GM12878 (cell line): Measurements from ENCODE around the gene PARPBP. TPM values are rescaled to one million over a fixed set of nuclear protein-coding genes. Genes with fewer than 3 reads are reported as not detected.

Source experiments
- ATAC-seq: fragments of 200-7000 bp; cut with Tn5 transposase; 3 replicates; pipeline ENCODE4 v1.9.1; 2020; ENCODE audit warnings: mild to moderate bottlenecking, moderate library complexity
- BruUV-seq: library from RNA; stranded (reverse); fragments of 400-500 nt; replicated peaks from 2 replicates; lab custom pipeline; 2021; lab: Mats Ljungman, UMichigan
- CTCF ChIA-PET: fragments of 300-600 bp; sonication (Branson Sonifier 250); formaldehyde crosslinking; extraction: SDS; loops from one replicate; lab custom pipeline; 2021; ENCODE audit warnings: inconsistent platforms; lab: Yijun Ruan, JAX
- POLR2A ChIA-PET: fragments of 350-600 bp; formaldehyde crosslinking; extraction: SDS; loops from one replicate; lab custom pipeline; 2021; ENCODE audit warnings: inconsistent platforms; lab: Charles Lee
- RAD21 ChIA-PET: fragments of 300-600 bp; sonication (Branson Sonifier 250); formaldehyde crosslinking; loops from one replicate; lab custom pipeline; 2023; ENCODE audit warnings: antibody characterized with exemption; ENCODE audit not compliant: unreplicated experiment; lab: Charles Lee
- SMC1A ChIA-PET: fragments of 300-600 bp; sonication (Branson Sonifier 250); formaldehyde crosslinking; loops from one replicate; lab custom pipeline; 2023; ENCODE audit not compliant: unreplicated experiment, uncharacterized antibody; lab: Charles Lee
- DNase-seq: peaks from one replicate; pipeline ENCODE4 v3.0.0-alpha.2; 2011; ENCODE audit warnings: low read depth, low spot score
- FAIRE-seq: peaks from 3 replicates; lab custom pipeline; 2011; peaks lifted over from hg19 to GRCh38; lab: Jason Lieb, UNC
- H2AFZ ChIP-seq: 2 replicates; pipeline ENCODE4 v1.6.0; 2011; ENCODE audit warnings: low read depth, low read length, control low read depth; ENCODE audit not compliant: control insufficient read depth
- H3K27ac ChIP-seq: 2 replicates; pipeline ENCODE4 v1.5.1; 2011; ENCODE audit warnings: control low read depth; ENCODE audit not compliant: control insufficient read depth, insufficient read depth
- H3K27me3 ChIP-seq, 2 experiments: replicated peaks in 1 of 2; 2 replicates each; pipeline versions ENCODE4 v1.6.0 to v1.6.1; 2011; ENCODE audit warnings: low read length in 1 of 2; ENCODE audit not compliant: control insufficient read depth in 2 of 2, insufficient read depth in 2 of 2
- H3K36me3 ChIP-seq, 2 experiments: 2 replicates each; pipeline ENCODE4 v1.5.1; 2011; ENCODE audit warnings: low read length in 1 of 2; ENCODE audit not compliant: control insufficient read depth in 2 of 2, insufficient read depth in 2 of 2
- H3K4me1 ChIP-seq: 2 replicates; pipeline ENCODE4 v1.6.1; 2011; ENCODE audit warnings: mild to moderate bottlenecking, low read length, moderate library complexity, mixed read lengths; ENCODE audit not compliant: control insufficient read depth, insufficient read depth
- H3K4me2 ChIP-seq: 2 replicates; pipeline ENCODE4 v1.6.0; 2011; ENCODE audit warnings: control low read depth; ENCODE audit not compliant: control insufficient read depth, insufficient read depth
- H3K4me3 ChIP-seq: fragments of 200-600 bp; sonication (generic); 2 replicates; pipeline ENCODE4 v1.5.1; 2016
- H3K79me2 ChIP-seq: 2 replicates; pipeline ENCODE4 v1.6.0; 2011; ENCODE audit warnings: low read length; ENCODE audit not compliant: control insufficient read depth, insufficient read depth
- H3K9ac ChIP-seq: 2 replicates; pipeline ENCODE4 v1.8.0; 2011; ENCODE audit warnings: low read length, control low read depth, mixed read lengths; ENCODE audit not compliant: control insufficient read depth, insufficient read depth
- H3K9me3 ChIP-seq: replicated peaks from 3 replicates; pipeline ENCODE4 v1.5.1; 2011; ENCODE audit warnings: mild to moderate bottlenecking, low read length; ENCODE audit not compliant: control insufficient read depth, insufficient read depth
- H4K20me1 ChIP-seq: 2 replicates; pipeline ENCODE4 v1.6.0; 2011; ENCODE audit not compliant: control insufficient read depth, insufficient read depth
- CBFB ChIP-seq: IDR thresholded peaks from 2 replicates; pipeline ENCODE4 v1.6.1; 2016; ENCODE audit warnings: antibody characterized with exemption, low read depth
- HDAC6 ChIP-seq: fragments of 200-600 bp; sonication (generic); IDR thresholded peaks from one replicate; pipeline ENCODE4 v1.8.0; 2017; ENCODE audit warnings: antibody characterized with exemption; ENCODE audit not compliant: unreplicated experiment
- SIN3A ChIP-seq: IDR thresholded peaks from 2 replicates; pipeline ENCODE4 v1.6.1; 2012; ENCODE audit warnings: low read depth, low read length, improper control_type of control experiment
- SKIL ChIP-seq: fragments of 450-650 bp; IDR thresholded peaks from 2 replicates; pipeline ENCODE4 v1.6.1; 2017; ENCODE audit warnings: mild to moderate bottlenecking, low read depth, inconsistent platforms; ENCODE audit not compliant: poor library complexity, severe bottlenecking
- in situ Hi-C: fragments of 300-500 bp; cut with MboI; formaldehyde crosslinking; loops from 9 replicates; pipeline ENCODE4 v1.14.3; 2018; ENCODE audit warnings: mixed read lengths
- intact Hi-C: fragments of 100-400 bp; cut with micrococcal nuclease; formaldehyde crosslinking; loops from one replicate; pipeline ENCODE4 v1.14.2; 2022; ENCODE audit not compliant: unreplicated experiment
- polyA plus RNA-seq, 11 experiments: library from polyadenylated mRNA; depleted of rRNA in 4 of 11; unstranded in 6 of 11; stranded (reverse) in 5 of 11; fragments of >200 nt; fragmentation: Nextera tagmentation in 4 of 11; fragmentation: Illumina TruSeq in 1 of 11; extraction: Ambion mirVana in 4 of 11; extraction: Trizol in 1 of 11; gene quantifications; 1 replicate in 1 of 11; 2 replicates in 10 of 11; pipeline versions ENCODE4 v1.2.1 to v1.2.3, GENCODE V29; 2011 to 2016; ENCODE audit warnings: inconsistent platforms in 2 of 11, missing spikeins in 2 of 11, low read depth in 1 of 11
- total RNA-seq, 4 experiments: library from RNA; depleted of rRNA in 3 of 4; stranded (reverse); fragments of >200 nt in 3 of 4; fragmentation: Illumina TruSeq in 1 of 4; extraction: Trizol in 1 of 4; gene quantifications; 2 replicates each; pipeline versions ENCODE4 v1.2.1 to v1.2.3, GENCODE V29; 2013 to 2021
- TF ChIP-seq, protein P1 (sequence below): fragments of 450-650 bp; IDR thresholded peaks from 2 replicates; pipeline ENCODE4 v1.6.1; 2018; ENCODE audit warnings: borderline replicate concordance, mild to moderate bottlenecking; ENCODE audit not compliant: partially characterized antibody
- TF ChIP-seq, protein P2 (sequence below), 3 experiments: IDR thresholded peaks in 2 of 3; conservative IDR thresholded peaks in 1 of 3; 2 replicates each; pipeline ENCODE4 v1.5.1; 2011; ENCODE audit warnings: low read depth in 3 of 3, low read length in 3 of 3, mild to moderate bottlenecking in 3 of 3, control low read depth in 2 of 3, moderate library complexity in 2 of 3, inconsistent platforms in 1 of 3, mixed read lengths in 1 of 3; ENCODE audit not compliant: control insufficient read depth in 2 of 3, insufficient read depth in 1 of 3; ENCODE audit errors: extremely low read depth in 1 of 3

Gene PARPBP
- total and polyA plus RNA-seq, 10 of the 15 experiments (the other 5 are each of a cell fraction or from before 2014, with no cell fraction given): 20.3 to 57.7 (median 32.4) TPM

DNA sequence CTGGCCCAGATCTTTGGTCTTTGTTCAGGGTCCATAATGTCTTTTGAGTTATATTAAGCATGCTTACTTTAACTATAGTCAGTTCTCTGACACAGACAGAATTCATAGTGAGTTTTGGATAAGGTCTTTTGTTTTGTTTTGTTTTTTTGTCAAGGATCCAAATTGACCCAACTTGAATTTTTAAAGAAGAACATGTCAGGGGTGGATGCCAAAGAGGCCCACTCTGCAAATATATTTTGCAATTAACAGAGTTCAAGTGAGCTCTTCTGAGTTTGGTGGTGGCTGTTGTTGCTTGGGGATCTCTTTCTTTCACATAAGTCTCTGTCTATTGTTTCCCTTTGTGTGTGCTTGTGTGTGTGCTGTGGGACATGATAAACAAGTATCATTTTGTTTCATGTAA is 112.1 kb downstream of the PARPBP start:
- Histone ChIP-seq H3K9me3 (no peaks in the 10 kb centered on the region), H3K9ac (no peak overlapping the region), H3K4me2 (no peak overlapping the region), H3K4me1 (no peaks in the 10 kb centered on the region), H3K4me3 (no peak overlapping the region), H4K20me1 (no peaks in the 10 kb centered on the region), H3K27me3 (no peaks in the 10 kb centered on the region), H3K79me2 (no peaks in the 10 kb centered on the region), H2AFZ (no peak overlapping the region), H3K36me3 (no peaks in the 10 kb centered on the region), H3K27ac (no peak overlapping the region)
- ATAC-seq (no peak), DNase-seq (no peak), FAIRE-seq (no peak)
- intact Hi-C loops (no loop called here), in situ Hi-C loops (no loop called here)
- ChIA-PET SMC1A (interaction anchor here (1.0 kb wide), 1 partner anchor 10 kb away, joined by 3 read pairs; no protein-coding TSS in a partner anchor), POLR2A (no interaction called here), CTCF (interaction anchor here (1.0 kb wide), 1 partner anchor 17 kb away, joined by 3 read pairs; no protein-coding TSS in a partner anchor), RAD21 (no interaction called here)
- no TSS peak for BruUV-seq
- TF ChIP-seq, protein P1, sequence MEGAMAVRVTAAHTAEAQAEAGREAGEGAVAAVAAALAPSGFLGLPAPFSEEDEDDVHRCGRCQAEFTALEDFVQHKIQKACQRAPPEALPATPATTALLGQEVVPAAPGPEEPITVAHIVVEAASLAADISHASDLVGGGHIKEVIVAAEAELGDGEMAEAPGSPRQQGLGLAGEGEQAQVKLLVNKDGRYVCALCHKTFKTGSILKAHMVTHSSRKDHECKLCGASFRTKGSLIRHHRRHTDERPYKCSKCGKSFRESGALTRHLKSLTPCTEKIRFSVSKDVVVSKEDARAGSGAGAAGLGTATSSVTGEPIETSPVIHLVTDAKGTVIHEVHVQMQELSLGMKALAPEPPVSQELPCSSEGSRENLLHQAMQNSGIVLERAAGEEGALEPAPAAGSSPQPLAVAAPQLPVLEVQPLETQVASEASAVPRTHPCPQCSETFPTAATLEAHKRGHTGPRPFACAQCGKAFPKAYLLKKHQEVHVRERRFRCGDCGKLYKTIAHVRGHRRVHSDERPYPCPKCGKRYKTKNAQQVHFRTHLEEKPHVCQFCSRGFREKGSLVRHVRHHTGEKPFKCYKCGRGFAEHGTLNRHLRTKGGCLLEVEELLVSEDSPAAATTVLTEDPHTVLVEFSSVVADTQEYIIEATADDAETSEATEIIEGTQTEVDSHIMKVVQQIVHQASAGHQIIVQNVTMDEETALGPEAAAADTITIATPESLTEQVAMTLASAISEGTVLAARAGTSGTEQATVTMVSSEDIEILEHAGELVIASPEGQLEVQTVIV: no peak
- no peak for TF ChIP-seq HDAC6
- TF ChIP-seq, protein P2, sequence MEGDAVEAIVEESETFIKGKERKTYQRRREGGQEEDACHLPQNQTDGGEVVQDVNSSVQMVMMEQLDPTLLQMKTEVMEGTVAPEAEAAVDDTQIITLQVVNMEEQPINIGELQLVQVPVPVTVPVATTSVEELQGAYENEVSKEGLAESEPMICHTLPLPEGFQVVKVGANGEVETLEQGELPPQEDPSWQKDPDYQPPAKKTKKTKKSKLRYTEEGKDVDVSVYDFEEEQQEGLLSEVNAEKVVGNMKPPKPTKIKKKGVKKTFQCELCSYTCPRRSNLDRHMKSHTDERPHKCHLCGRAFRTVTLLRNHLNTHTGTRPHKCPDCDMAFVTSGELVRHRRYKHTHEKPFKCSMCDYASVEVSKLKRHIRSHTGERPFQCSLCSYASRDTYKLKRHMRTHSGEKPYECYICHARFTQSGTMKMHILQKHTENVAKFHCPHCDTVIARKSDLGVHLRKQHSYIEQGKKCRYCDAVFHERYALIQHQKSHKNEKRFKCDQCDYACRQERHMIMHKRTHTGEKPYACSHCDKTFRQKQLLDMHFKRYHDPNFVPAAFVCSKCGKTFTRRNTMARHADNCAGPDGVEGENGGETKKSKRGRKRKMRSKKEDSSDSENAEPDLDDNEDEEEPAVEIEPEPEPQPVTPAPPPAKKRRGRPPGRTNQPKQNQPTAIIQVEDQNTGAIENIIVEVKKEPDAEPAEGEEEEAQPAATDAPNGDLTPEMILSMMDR (IDR thresholded peaks at IDR 0.05 in 2 of 3, conservative IDR thresholded peaks at IDR 0.05 in 1 of 3; ENCODE audit: control insufficient read depth in 2 of 3, extremely low read depth in 1 of 3, insufficient read depth in 1 of 3, low read depth in 3 of 3, low read length in 3 of 3): no peak
- TF ChIP-seq SKIL: no peak
- TF ChIP-seq CBFB: no peak
- TF ChIP-seq SIN3A: no peak
